ENCODE data around the gene CELF4.

CELF4 gene

GRCh38 chr18:37403788-37404187 lies 161.8 kb downstream of the CELF4 start:
- DNase-seq: no peak

GRCh38 chr18:37403100-37403781 lies 162.4 kb downstream of the CELF4 start:
- DNase-seq: no peak

- DNase-seq: no peak
Measured at GRCh38 chr18:37402735-37403099, 162.9 kb downstream of the CELF4 start.

GRCh38 chr18:37400802-37401201 lies 164.8 kb downstream of the CELF4 start:
- no peak for DNase-seq

GRCh38 chr18:37398248-37398920 lies 167.2 kb downstream of the CELF4 start:
- DNase-seq: no peak

GRCh38 chr18:37397814-37398213 lies 167.8 kb downstream of the CELF4 start:
- DNase-seq: no peak

GRCh38 chr18:37396971-37397720 lies 168.5 kb downstream of the CELF4 start:
- no peak for DNase-seq

- DNase-seq: no peak
Measured at GRCh38 chr18:37395631-37396030, 170.0 kb downstream of the CELF4 start.

GRCh38 chr18:37395138-37395537 lies 170.5 kb downstream of the CELF4 start:
- no peak for DNase-seq

- no peak for DNase-seq
Measured at GRCh38 chr18:37394610-37394965, 171.0 kb downstream of the CELF4 start.

GRCh38 chr18:37393945-37394609 lies 171.5 kb downstream of the CELF4 start:
- DNase-seq: no peak

GRCh38 chr18:37393221-37393827 lies 172.3 kb downstream of the CELF4 start:
- no peak for DNase-seq

- DNase-seq: no peak
Measured at GRCh38 chr18:37392648-37393047, 172.9 kb downstream of the CELF4 start.

- no peak for DNase-seq
Measured at GRCh38 chr18:37391698-37392548, 173.7 kb downstream of the CELF4 start.

GRCh38 chr18:37391156-37391555 lies 174.4 kb downstream of the CELF4 start:
- no peak for DNase-seq

GRCh38 chr18:37390687-37391086 lies 174.9 kb downstream of the CELF4 start:
- DNase-seq: no peak

- DNase-seq: no peak
Measured at GRCh38 chr18:37389684-37390368, 175.8 kb downstream of the CELF4 start.

GRCh38 chr18:37389041-37389440 lies 176.6 kb downstream of the CELF4 start:
- DNase-seq: no peak

GRCh38 chr18:37388413-37388812 lies 177.2 kb downstream of the CELF4 start:
- DNase-seq: no peak

GRCh38 chr18:37385846-37386778 lies 179.5 kb downstream of the CELF4 start:
- DNase-seq: no peak

All from activated T-cell treated with anti-CD3 and anti-CD28 coated beads for 4 hours (primary cell).